Calu3 (cell line): ENCODE measurements around the gene FOXE1. TPM values are rescaled to one million over a fixed set of nuclear protein-coding genes. Genes with fewer than 3 reads are reported as not detected.

ENCODE experiments used
- BruUV-seq: library from RNA; stranded (reverse); fragments of 400-500 nt; replicated peaks from 2 replicates; lab custom pipeline; 2021; lab: Mats Ljungman, UMichigan
- CTCF ChIA-PET: fragments of 300-600 bp; sonication (Branson Sonifier 250); formaldehyde crosslinking; loops from one replicate; lab custom pipeline; 2022; ENCODE audit warnings: antibody characterized with exemption; lab: Charles Lee
- DNase-seq: peaks from one replicate; pipeline ENCODE4 v3.0.0; 2022
- H3K27ac Mint-ChIP-seq: one replicate; pipeline ENCODE4 v1.8.0; 2022; ENCODE audit warnings: mixed read lengths; ENCODE audit not compliant: unreplicated experiment
- H3K27me3 Mint-ChIP-seq: one replicate; pipeline ENCODE4 v1.8.0; 2022; ENCODE audit warnings: mixed read lengths; ENCODE audit not compliant: unreplicated experiment
- H3K36me3 Mint-ChIP-seq: one replicate; pipeline ENCODE4 v1.8.0; 2022; ENCODE audit warnings: mild to moderate bottlenecking, moderate library complexity, mixed read lengths; ENCODE audit not compliant: insufficient read depth, unreplicated experiment
- H3K4me1 Mint-ChIP-seq: one replicate; pipeline ENCODE4 v1.8.0; 2022; ENCODE audit warnings: mild to moderate bottlenecking, low read depth, mixed read lengths; ENCODE audit not compliant: unreplicated experiment
- H3K4me3 Mint-ChIP-seq: one replicate; pipeline ENCODE4 v1.8.0; 2022; ENCODE audit warnings: mild to moderate bottlenecking, low read depth, moderate library complexity, mixed read lengths; ENCODE audit not compliant: unreplicated experiment
- H3K9me3 Mint-ChIP-seq: one replicate; pipeline ENCODE4 v1.8.0; 2022; ENCODE audit warnings: low read depth, mixed read lengths; ENCODE audit not compliant: unreplicated experiment
- CTCF ChIP-seq: fragments of 200-600 bp; IDR thresholded peaks from one replicate; pipeline ENCODE4 v1.8.0; 2022; ENCODE audit warnings: antibody characterized with exemption; ENCODE audit not compliant: unreplicated experiment
- intact Hi-C: fragments of 100-400 bp; cut with micrococcal nuclease; formaldehyde crosslinking; loops from one replicate; pipeline ENCODE4 v1.10.0; 2022; ENCODE audit not compliant: unreplicated experiment
- total RNA-seq: library from RNA; stranded (reverse); gene quantifications from 2 replicates; pipeline ENCODE4 v1.2.3, GENCODE V29; 2022

FOXE1 gene
- total RNA-seq, 1 experiment from 2014 or later = 9.1 TPM

- peaks cover 16% of the 10 kb centered on the region for H3K36me3 Mint-ChIP-seq
- CTCF ChIA-PET = no interaction called here
- H3K4me1 Mint-ChIP-seq = no peaks in the 10 kb centered on the region
- peaks cover 12% of the 10 kb centered on the region for H3K27me3 Mint-ChIP-seq
- DNase-seq = no peak
- no peak for TF ChIP-seq CTCF
- H3K27ac Mint-ChIP-seq = no peak overlapping the region
- intact Hi-C loops = no loop called here
- H3K9me3 Mint-ChIP-seq = no peaks in the 10 kb centered on the region
- no TSS peak for BruUV-seq
- H3K4me3 Mint-ChIP-seq = no peak overlapping the region
Measured at GRCh38 chr9:97857606-97858392, 4.8 kb downstream of the FOXE1 start.

- H3K27me3 Mint-ChIP-seq = peaks cover 12% of the 10 kb centered on the region
Measured at GRCh38 chr9:97858393-97858713, 5.3 kb downstream of the FOXE1 start.

GRCh38 chr9:97858826-97859225 is 5.8 kb downstream of the FOXE1 start:
- no peak for TF ChIP-seq CTCF
- DNase-seq = no peak
- Mint-ChIP-seq H3K4me3 (no peak overlapping the region), H3K27ac (no peak overlapping the region), H3K36me3 (peaks cover 5% of the 10 kb centered on the region), H3K27me3 (peaks cover 12% of the 10 kb centered on the region), H3K4me1 (no peaks in the 10 kb centered on the region), H3K9me3 (no peaks in the 10 kb centered on the region)
- no TSS peak for BruUV-seq
- CTCF ChIA-PET = no interaction called here
- intact Hi-C loops = no loop called here

More at GRCh38 chr9:97858393-97858713, 5.3 kb downstream of the FOXE1 start:
- intact Hi-C loops = no loop called here
- BruUV-seq = no TSS peak
- no peak for DNase-seq
- Mint-ChIP-seq H3K36me3 (peaks cover 10% of the 10 kb centered on the region), H3K9me3 (no peaks in the 10 kb centered on the region), H3K4me3 (no peak overlapping the region), H3K4me1 (no peaks in the 10 kb centered on the region), H3K27ac (no peak overlapping the region)
- no peak for TF ChIP-seq CTCF
- CTCF ChIA-PET = no interaction called here

- no peak for TF ChIP-seq CTCF
- Mint-ChIP-seq H3K27ac (no peak overlapping the region), H3K27me3 (peaks cover 12% of the 10 kb centered on the region), H3K36me3 (peaks cover under 1% of the 10 kb centered on the region), H3K4me1 (no peaks in the 10 kb centered on the region), H3K9me3 (no peaks in the 10 kb centered on the region), H3K4me3 (no peak overlapping the region)
- no peak for DNase-seq
- CTCF ChIA-PET = no interaction called here
- intact Hi-C loops = no loop called here
- no TSS peak for BruUV-seq
Measured at GRCh38 chr9:97859346-97859745, 6.3 kb downstream of the FOXE1 start.
